HCT116 (cell line): Measurements from ENCODE around the gene HES1.

Experiments used
- CEBPB ChIP-seq: IDR thresholded peaks from 2 replicates; pipeline ENCODE4 v1.6.1; 2012; ENCODE audit warnings: low read depth
- CTCF ChIP-seq, 3 experiments: fragments of 200-600 bp in 1 of 3; sonication (generic) in 1 of 3; IDR thresholded peaks in 2 of 3; conservative IDR thresholded peaks in 1 of 3; 2 replicates each; pipeline ENCODE4 v1.5.1; 2012 to 2017; ENCODE audit warnings: low read depth in 2 of 3, low read length in 2 of 3, antibody characterized with exemption in 1 of 3, borderline replicate concordance in 1 of 3, control low read depth in 1 of 3, mild to moderate bottlenecking in 1 of 3, mixed read lengths in 1 of 3, mixed run types in 1 of 3, moderate library complexity in 1 of 3; ENCODE audit not compliant: insufficient read depth in 1 of 3
- EGR1 ChIP-seq: IDR thresholded peaks from 2 replicates; pipeline ENCODE4 v1.6.1; 2012; ENCODE audit warnings: low read depth
- ELF1 ChIP-seq: IDR thresholded peaks from 2 replicates; pipeline ENCODE4 v1.6.1; 2012; ENCODE audit warnings: low read depth, borderline replicate concordance
- EZH2phosphoT487 ChIP-seq: fragments of 200-600 bp; IDR thresholded peaks from 2 replicates; pipeline ENCODE4 v1.6.1; 2018; ENCODE audit warnings: antibody characterized with exemption, borderline replicate concordance
- POLR2A ChIP-seq: IDR thresholded peaks from 2 replicates; pipeline ENCODE4 v1.7.0; 2011; ENCODE audit warnings: borderline replicate concordance; ENCODE audit not compliant: insufficient read depth, insufficient read length; ENCODE audit errors: extremely low read depth
- POLR2AphosphoS5 ChIP-seq: IDR thresholded peaks from 2 replicates; pipeline ENCODE4 v1.6.1; 2011; ENCODE audit warnings: mild to moderate bottlenecking, low read depth, low read length, moderate library complexity
- REST ChIP-seq: IDR thresholded peaks from 2 replicates; pipeline ENCODE4 v1.6.1; 2012; ENCODE audit warnings: low read depth
- SP1 ChIP-seq: IDR thresholded peaks from 2 replicates; pipeline ENCODE4 v1.6.1; 2012; ENCODE audit warnings: low read depth

GRCh38 chr3:194130188-194130587 is 5.8 kb upstream of the HES1 start:
- TF ChIP-seq CTCF (IDR thresholded peaks at IDR 0.05 in 2 of 3, conservative IDR thresholded peaks at IDR 0.05 in 1 of 3; ENCODE audit: borderline replicate concordance in 1 of 3, insufficient read depth in 1 of 3, low read depth in 2 of 3, low read length in 2 of 3): no peak
- no peak for TF ChIP-seq CEBPB
- no peak for TF ChIP-seq POLR2A
- TF ChIP-seq REST: no peak
- no peak for TF ChIP-seq EGR1
- no peak for TF ChIP-seq EZH2phosphoT487
- TF ChIP-seq SP1: no peak
- TF ChIP-seq POLR2AphosphoS5: no peak
- TF ChIP-seq ELF1: no peak
